ENCODE data around the gene GPR160. TPM values are rescaled to one million over a fixed set of nuclear protein-coding genes. Genes with fewer than 3 reads are reported as not detected.

GPR160 gene
- total RNA-seq, 1 experiment from 2014 or later, result 9.9 TPM

- TF ChIP-seq, protein P1, sequence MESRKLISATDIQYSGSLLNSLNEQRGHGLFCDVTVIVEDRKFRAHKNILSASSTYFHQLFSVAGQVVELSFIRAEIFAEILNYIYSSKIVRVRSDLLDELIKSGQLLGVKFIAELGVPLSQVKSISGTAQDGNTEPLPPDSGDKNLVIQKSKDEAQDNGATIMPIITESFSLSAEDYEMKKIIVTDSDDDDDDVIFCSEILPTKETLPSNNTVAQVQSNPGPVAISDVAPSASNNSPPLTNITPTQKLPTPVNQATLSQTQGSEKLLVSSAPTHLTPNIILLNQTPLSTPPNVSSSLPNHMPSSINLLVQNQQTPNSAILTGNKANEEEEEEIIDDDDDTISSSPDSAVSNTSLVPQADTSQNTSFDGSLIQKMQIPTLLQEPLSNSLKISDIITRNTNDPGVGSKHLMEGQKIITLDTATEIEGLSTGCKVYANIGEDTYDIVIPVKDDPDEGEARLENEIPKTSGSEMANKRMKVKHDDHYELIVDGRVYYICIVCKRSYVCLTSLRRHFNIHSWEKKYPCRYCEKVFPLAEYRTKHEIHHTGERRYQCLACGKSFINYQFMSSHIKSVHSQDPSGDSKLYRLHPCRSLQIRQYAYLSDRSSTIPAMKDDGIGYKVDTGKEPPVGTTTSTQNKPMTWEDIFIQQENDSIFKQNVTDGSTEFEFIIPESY (IDR thresholded peaks at IDR 0.05; ENCODE audit: extremely low read depth, insufficient replicate concordance, low read length), result no peak
- TF ChIP-seq YY1 (IDR thresholded peaks at IDR 0.05; ENCODE audit: extremely low read depth, insufficient replicate concordance, low read depth, low read length) (no peak), ZFX (IDR thresholded peaks at IDR 0.05) (no peak), CEBPB (IDR thresholded peaks at IDR 0.05; ENCODE audit: low read depth) (no peak), ELF1 (IDR thresholded peaks at IDR 0.05; ENCODE audit: borderline replicate concordance, low read depth) (no peak), EGR1 (IDR thresholded peaks at IDR 0.05; ENCODE audit: low read depth) (no peak)
Observed at GRCh38 chr3:170108955-170109354, 71.2 kb downstream of the GPR160 start (continued).

GRCh38 chr3:170109579-170110293 lies 71.9 kb downstream of the GPR160 start:
- ChIA-PET CTCF (no interaction called here), RAD21 (ENCODE audit: low non-redundant PET in 1 of 2, low total read pairs in 2 of 2, uncharacterized antibody in 2 of 2, unreplicated experiment in 2 of 2) (no interaction called here), POLR2A (no interaction called here)
- Histone ChIP-seq H3K9me2 (ENCODE audit: insufficient read depth) (no peaks in the 10 kb centered on the region), H3K4me3 (replicated peaks in 1 of 2; ENCODE audit: low read depth in 1 of 2, low read length in 2 of 2) (no peak overlapping the region), H3K27me3 (ENCODE audit: insufficient read depth, low read length) (no peaks in the 10 kb centered on the region), H3K79me2 (ENCODE audit: insufficient read depth, low read length) (no peaks in the 10 kb centered on the region), H3K4me1 (ENCODE audit: control insufficient read depth in 1 of 2, insufficient read depth in 2 of 2, low read length in 2 of 2) (no peaks in the 10 kb centered on the region), H3K27ac (ENCODE audit: low read depth, low read length) (no peak overlapping the region), H2AFZ (ENCODE audit: low read depth, low read length, poor library complexity, severe bottlenecking) (no peak overlapping the region), H3K36me3 (ENCODE audit: control insufficient read depth in 1 of 2, insufficient read depth in 2 of 2, low read length in 2 of 2) (no peaks in the 10 kb centered on the region; a peak in 1 of 4 replicates), H3K9ac (ENCODE audit: low read length) (no peak overlapping the region), H3K9me3 (ENCODE audit: control insufficient read depth in 1 of 2, insufficient read depth in 1 of 2, low read depth in 1 of 2, low read length in 2 of 2) (no peaks in the 10 kb centered on the region), H4K20me1 (ENCODE audit: insufficient read depth) (no peaks in the 10 kb centered on the region), H3K4me2 (ENCODE audit: low read length) (no peak overlapping the region)
- no peak for ATAC-seq
- DNase-seq (ENCODE audit: low read depth, low spot score), result no peak
- intact Hi-C loops (cut with micrococcal nuclease), result no loop called here
- no TSS peak for BruUV-seq (replicated peaks)
- TF ChIP-seq, protein P2, sequence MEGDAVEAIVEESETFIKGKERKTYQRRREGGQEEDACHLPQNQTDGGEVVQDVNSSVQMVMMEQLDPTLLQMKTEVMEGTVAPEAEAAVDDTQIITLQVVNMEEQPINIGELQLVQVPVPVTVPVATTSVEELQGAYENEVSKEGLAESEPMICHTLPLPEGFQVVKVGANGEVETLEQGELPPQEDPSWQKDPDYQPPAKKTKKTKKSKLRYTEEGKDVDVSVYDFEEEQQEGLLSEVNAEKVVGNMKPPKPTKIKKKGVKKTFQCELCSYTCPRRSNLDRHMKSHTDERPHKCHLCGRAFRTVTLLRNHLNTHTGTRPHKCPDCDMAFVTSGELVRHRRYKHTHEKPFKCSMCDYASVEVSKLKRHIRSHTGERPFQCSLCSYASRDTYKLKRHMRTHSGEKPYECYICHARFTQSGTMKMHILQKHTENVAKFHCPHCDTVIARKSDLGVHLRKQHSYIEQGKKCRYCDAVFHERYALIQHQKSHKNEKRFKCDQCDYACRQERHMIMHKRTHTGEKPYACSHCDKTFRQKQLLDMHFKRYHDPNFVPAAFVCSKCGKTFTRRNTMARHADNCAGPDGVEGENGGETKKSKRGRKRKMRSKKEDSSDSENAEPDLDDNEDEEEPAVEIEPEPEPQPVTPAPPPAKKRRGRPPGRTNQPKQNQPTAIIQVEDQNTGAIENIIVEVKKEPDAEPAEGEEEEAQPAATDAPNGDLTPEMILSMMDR (IDR thresholded peaks at IDR 0.05 in 2 of 3, conservative IDR thresholded peaks at IDR 0.05 in 1 of 3; ENCODE audit: borderline replicate concordance in 1 of 3, insufficient read depth in 1 of 3, low read depth in 2 of 3, low read length in 2 of 3), result no peak
- TF ChIP-seq RAD21 (IDR thresholded peaks at IDR 0.05; ENCODE audit: low read depth), result no peak
